Cardiac fibroblast (primary cell): ENCODE data around the gene ABLIM2.

ENCODE experiments used
- DNase-seq, 2 donors: peaks; one replicate each; pipeline versions ENCODE4 v3.0.0 to v3.0.0-alpha.2; 2010; ENCODE audit warnings: low read depth in 2 of 2
- H3K4me3 ChIP-seq, 2 donors: replicated peaks in 1 of 2; 1 replicate in 1 of 2; 2 replicates in 1 of 2; pipeline ENCODE4 v1.5.1; 2011; ENCODE audit warnings: low read depth in 2 of 2, low read length in 2 of 2, mild to moderate bottlenecking in 2 of 2, moderate library complexity in 1 of 2
- CTCF ChIP-seq: IDR thresholded peaks from one replicate; pipeline ENCODE4 v1.5.1; 2011; ENCODE audit warnings: low read depth, mild to moderate bottlenecking, low read length, inconsistent platforms

Gene ABLIM2

GRCh38 chr4:7937006-7937405 lies 221.6 kb downstream of the ABLIM2 start:
- DNase-seq: no peak
- peak overlapping the region; percentile 15 to 88 for H3K4me3 ChIP-seq
- no peak for TF ChIP-seq CTCF

- peak in 1 of 2 donors; percentile 42 for DNase-seq
- H3K4me3 ChIP-seq: no peak overlapping the region
- no peak for TF ChIP-seq CTCF
Measured at GRCh38 chr4:7933651-7934510, 224.7 kb downstream of the ABLIM2 start.

GRCh38 chr4:7932287-7932686 lies 226.3 kb downstream of the ABLIM2 start:
- H3K4me3 ChIP-seq: no peak overlapping the region
- DNase-seq: no peak
- TF ChIP-seq CTCF: no peak

GRCh38 chr4:7929118-7929951 lies 229.3 kb downstream of the ABLIM2 start:
- peak; percentile 28 for TF ChIP-seq CTCF
- DNase-seq: peak; percentile 50
- H3K4me3 ChIP-seq: no peak overlapping the region

- no peak for DNase-seq
- TF ChIP-seq CTCF: no peak
Measured at GRCh38 chr4:7928711-7929110, 229.9 kb downstream of the ABLIM2 start.

GRCh38 chr4:7926822-7927221 lies 231.8 kb downstream of the ABLIM2 start:
- no peak overlapping the region for H3K4me3 ChIP-seq
- TF ChIP-seq CTCF: no peak
- DNase-seq: no peak

More at GRCh38 chr4:7928711-7929110, 229.9 kb downstream of the ABLIM2 start:
- no peak overlapping the region for H3K4me3 ChIP-seq
